ENCODE results near the gene ADI1. TPM values are rescaled to one million over a fixed set of nuclear protein-coding genes. Genes with fewer than 3 reads are reported as not detected.
"Not testable (repeated sequence)": the region's sequence is repeated elsewhere in the genome, so short reads cannot be mapped to it uniquely, and the experiment has no call there.

Gene ADI1
- total RNA-seq, 1 experiment from 2014 or later: 61.8 TPM

GRCh38 chr2:3494984-3495666 is 24.2 kb downstream of the ADI1 start:
- DNase-seq (ENCODE audit: low read depth): no peak

- no peak for DNase-seq (ENCODE audit: low read depth)
These were observed 25.7 kb downstream of the ADI1 start for GRCh38 chr2:3493615-3494007.

GRCh38 chr2:3492951-3493614 is 26.2 kb downstream of the ADI1 start:
- peak; percentile 93 for DNase-seq (ENCODE audit: low read depth)

GRCh38 chr2:3492475-3492787 is 26.9 kb downstream of the ADI1 start:
- DNase-seq (ENCODE audit: low read depth): not testable (repeated sequence)

GRCh38 chr2:3491716-3492474 is 27.4 kb downstream of the ADI1 start:
- no peak for DNase-seq (ENCODE audit: low read depth)

- no peak for DNase-seq (ENCODE audit: low read depth)
These were observed 28.0 kb downstream of the ADI1 start for GRCh38 chr2:3491306-3491705.

GRCh38 chr2:3490191-3491170 is 28.9 kb downstream of the ADI1 start:
- DNase-seq (ENCODE audit: low read depth): no peak

GRCh38 chr2:3489764-3490115 is 29.6 kb downstream of the ADI1 start:
- no peak for DNase-seq (ENCODE audit: low read depth)

GRCh38 chr2:3488855-3489763 is 30.2 kb downstream of the ADI1 start:
- DNase-seq (ENCODE audit: low read depth): no peak

- no peak for DNase-seq (ENCODE audit: low read depth)
These were observed 31.2 kb downstream of the ADI1 start for GRCh38 chr2:3488061-3488531.

GRCh38 chr2:3487432-3487831 is 31.9 kb downstream of the ADI1 start:
- DNase-seq (ENCODE audit: low read depth): no peak

GRCh38 chr2:3487028-3487425 is 32.3 kb downstream of the ADI1 start:
- DNase-seq (ENCODE audit: low read depth): no peak

GRCh38 chr2:3486047-3487027 is 33.0 kb downstream of the ADI1 start:
- DNase-seq (ENCODE audit: low read depth): no peak

- DNase-seq (ENCODE audit: low read depth): no peak
These were observed 34.2 kb downstream of the ADI1 start for GRCh38 chr2:3485166-3485565.

GRCh38 chr2:3483986-3484960 is 35.1 kb downstream of the ADI1 start:
- no peak for DNase-seq (ENCODE audit: low read depth)

- DNase-seq (ENCODE audit: low read depth): no peak
These were observed 35.9 kb downstream of the ADI1 start for GRCh38 chr2:3483227-3483985.

- DNase-seq (ENCODE audit: low read depth): no peak
These were observed 36.9 kb downstream of the ADI1 start for GRCh38 chr2:3482363-3482821.
